GM19035 (cell line): ENCODE data around the gene RANBP17.
"Not testable (repeated sequence)": the region's sequence is repeated elsewhere in the genome, so short reads cannot be mapped to it uniquely, and the experiment has no call there.

ENCODE experiments used
- ATAC-seq: cut with Tn5 transposase; IDR thresholded peaks from one replicate; pipeline ENCODE4 v1.9.1; 2021; ENCODE audit not compliant: unreplicated experiment

Gene RANBP17

DNA sequence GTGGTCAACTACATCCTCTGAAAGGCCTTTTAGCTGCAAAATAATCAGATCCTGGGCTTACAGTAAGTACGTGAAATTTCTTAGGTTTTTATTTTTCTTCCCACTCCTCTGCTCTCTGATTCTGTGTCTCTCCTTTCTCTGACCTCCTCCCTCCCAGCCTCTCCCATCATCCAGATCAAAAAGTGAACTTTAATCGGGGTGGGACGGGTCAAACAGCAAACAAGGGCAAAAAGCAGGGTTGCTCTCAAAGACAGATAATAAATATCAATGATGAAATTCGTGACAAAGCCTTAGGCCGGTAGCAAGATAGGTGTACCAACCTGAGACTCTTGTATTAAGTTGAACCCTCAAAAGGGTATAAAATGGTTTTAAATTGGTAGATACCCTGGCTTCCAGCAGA is 76.1 kb downstream of the RANBP17 start:
- ATAC-seq = no peak

DNA sequence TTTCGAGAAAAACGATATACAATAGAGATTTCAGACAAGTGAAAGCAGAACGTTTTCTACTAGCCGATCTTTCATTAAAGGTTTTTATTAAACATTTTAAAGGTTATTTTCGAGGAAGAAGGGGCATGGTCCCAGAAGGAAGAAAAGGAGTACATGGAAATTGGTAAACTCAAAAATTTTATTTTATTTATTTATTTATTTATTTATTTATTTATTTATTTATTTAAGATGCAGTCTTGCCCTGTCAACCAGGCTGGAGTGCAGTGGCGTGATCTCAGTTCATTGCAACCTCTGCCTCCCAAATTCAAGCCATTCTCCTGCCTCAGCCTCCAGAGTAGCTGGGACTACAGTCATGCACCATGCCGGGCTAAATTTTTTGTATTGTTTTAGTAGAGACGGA is 77.4 kb downstream of the RANBP17 start:
- no peak for ATAC-seq

DNA sequence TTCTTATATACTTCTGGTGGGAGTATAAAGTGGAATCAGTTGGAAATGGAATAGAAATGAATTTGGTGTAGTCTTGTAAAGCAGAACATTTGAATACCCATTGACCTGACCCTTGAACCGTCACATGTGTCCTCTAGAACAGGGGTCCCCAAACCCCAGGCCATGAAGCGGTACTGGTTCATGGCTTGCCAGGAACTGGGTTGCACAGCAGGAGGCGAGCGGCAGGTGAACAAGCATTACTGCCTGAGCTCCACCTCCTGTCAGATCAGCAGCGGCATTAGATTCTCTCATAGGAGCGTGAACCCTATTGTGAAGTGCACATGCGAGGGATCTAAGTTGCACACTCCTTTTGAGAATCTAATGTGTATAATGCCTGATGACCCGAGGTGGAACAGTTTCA is 80.0 kb downstream of the RANBP17 start:
- ATAC-seq = no peak

DNA sequence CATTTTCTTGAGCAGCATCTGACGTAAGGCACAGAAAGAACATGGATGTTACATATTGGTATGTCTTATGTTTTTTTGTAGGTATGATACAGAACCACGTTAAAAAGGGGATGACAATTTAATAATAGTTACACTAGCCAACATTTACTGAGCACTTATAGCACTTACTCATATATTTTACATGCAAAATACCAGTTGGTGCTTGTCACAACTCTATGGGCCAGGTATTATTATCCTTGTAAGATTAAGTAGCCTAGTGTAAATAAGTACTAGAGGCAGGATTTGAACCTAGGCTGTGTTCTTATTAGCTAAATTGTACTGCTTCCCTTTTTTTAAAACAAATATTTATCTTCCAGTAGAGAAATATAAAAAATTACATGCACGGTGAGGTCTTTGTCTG is 83.5 kb downstream of the RANBP17 start:
- ATAC-seq = no peak

DNA sequence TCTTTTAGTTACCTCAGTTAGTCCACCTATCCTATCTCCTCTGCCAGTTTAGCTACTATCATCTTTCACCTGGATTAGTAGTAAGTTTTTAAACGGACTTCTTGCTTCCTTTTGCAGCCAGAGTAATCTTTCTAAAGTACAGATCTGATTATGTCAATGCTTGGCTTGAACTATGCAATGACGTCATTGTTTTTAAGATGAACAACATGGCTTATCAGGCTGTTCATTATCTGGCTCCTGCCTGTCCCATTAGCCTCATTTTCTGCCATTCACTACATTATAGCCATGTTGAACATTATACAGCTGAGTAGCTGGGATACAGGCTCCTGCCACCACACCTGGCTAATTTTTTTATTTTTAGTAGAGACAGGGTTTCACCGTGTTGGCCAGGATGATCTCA is 98.7 kb downstream of the RANBP17 start:
- no peak for ATAC-seq

DNA sequence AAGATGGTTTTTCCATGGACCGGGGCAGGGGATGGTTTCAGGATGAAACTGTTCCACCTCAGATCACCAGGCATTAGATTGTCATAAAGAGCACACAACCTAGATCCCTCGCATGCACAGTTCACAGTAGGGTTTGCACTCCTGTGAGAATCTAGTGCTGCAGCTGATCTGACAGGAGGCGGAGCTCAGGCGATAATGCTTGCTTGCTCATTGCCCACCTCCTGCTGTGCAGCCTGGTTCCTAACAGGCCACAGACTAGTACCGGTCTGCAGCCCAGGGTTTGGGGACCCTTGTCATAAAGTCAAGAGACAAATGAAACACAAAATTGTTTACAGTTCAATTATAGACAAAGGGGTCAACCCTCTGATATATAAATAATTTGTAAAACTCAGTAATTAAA is 101.7 kb downstream of the RANBP17 start:
- ATAC-seq = no peak

DNA sequence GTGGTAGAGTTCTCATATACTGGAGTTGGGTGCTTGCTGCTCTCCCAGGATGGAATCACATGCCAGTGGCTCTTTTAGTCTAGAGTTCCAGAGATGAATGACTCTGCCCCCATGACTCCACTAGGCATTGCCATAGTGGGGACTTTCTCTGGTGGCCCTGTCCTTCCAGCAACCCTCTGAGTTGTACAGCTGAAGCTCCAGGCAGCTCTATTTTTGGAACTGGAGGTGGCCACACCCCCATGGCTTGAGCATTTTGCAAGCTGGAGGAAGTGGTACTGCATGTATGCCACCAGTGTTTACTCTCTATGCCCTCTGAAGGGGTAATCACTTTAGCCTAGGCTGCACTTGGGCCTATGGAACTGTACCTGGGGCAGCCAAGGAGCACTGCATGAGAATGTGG is 112.6 kb downstream of the RANBP17 start:
- ATAC-seq = no peak

DNA sequence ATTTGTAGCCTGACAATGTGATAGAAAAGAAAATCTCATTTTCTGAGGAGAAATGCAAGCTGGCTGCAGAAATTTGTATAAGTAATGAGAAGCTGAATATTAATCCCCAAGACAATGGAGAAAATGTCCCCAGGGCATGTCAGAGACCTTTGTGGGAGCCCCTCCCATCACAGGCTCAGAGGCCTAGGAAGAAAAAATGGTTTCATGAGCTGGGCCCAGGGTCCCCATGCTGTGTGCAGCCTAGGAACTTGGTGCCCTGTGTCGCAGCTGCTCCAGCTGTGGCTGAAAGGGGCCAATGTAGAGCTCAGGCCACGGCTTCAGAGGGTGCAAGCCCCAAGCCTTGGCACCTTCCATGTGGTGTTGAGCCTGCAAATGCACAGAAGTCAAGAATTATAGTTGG is 118.4 kb downstream of the RANBP17 start:
- not testable (repeated sequence) for ATAC-seq

DNA sequence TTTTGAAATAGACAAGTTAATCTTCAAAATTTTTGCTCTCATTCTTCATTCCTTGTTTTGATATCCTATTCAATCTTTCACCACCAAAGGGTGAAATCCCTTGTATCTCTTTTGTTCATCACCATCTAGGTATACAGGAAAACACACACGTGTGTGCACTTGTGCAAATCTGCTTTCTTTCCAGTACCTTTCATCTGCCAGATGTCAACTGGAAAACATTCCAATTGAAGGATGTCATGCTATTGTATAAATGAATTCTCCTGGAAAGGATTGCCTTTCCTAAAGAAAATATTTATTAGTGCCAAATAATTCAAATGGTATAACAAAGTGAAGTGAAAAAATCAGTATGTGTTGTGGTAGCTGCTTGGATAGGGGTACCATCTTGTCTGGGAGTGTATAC is 123.7 kb downstream of the RANBP17 start:
- no peak for ATAC-seq

DNA sequence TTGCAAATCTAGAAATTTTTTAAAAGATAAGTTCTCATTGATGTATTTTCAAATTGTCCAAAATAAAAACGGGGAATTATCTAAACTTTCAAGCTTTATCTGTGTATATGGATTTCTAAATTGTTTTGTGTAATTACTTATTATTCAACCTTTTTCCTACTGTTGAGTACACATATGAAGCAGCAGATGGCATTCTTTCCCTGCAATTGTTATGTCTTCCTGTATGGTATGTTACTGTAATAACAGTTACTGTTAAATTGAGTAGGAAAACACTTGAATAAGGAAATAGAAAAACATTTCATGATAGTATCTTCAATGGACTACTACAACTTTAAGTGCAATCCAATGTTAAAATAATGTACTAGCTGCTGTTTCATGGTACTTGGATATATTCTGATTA is 124.8 kb downstream of the RANBP17 start:
- no peak for ATAC-seq

DNA sequence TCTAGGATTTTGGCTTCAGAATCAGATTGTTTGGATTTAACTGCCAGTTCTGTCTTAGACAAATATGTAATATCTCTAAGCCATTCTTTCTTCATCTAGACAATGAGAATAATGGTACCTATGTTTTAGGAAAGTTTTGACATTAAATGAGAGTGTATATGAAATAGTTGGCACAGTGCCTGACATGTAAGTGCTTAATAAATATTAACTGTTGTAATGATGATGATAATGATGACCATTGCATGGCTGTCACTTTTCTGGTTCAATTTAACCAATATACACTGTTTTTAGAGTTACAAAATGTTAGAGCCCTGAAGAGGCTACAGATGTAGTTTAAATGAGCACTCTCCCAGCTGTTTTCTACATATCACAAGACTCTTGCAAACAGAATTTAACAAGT is 131.7 kb downstream of the RANBP17 start:
- ATAC-seq = no peak

DNA sequence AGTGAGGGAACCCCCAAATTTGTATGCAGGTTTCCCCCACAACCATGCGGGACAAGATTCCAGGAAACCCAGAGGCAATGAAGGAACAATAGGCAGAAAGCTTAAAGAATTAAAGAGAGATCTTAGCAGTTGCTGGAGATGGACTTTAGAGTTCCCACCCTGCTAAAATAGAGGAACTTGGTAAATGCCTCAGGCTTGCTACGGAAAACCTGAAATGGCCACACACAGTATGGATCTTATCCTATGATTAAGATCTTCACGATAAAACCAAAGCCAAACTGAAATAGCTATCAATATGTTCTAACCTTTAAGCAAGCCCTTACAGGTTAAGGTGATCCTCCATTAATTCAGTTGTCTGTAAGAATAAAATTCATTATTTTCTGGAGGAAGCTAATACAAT is 148.3 kb downstream of the RANBP17 start:
- no peak for ATAC-seq

DNA sequence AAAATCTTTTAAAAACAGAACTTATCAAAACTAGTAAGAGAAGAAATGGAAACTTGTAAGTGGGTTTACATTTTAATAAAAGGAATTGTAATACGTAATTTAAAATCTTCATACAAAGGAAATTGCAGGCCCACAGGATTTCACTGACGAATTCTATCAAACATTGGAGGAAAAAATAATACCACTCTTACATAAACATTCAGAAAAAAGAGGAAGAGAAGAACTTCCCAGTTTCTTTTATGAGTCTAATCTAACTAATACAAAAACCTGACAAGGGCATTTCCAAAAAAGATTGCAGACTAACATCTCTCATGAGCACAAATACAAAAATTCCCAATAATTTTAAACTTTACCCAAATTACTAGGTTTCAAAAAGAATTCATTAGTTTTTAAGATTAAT is 149.0 kb downstream of the RANBP17 start:
- no peak for ATAC-seq

DNA sequence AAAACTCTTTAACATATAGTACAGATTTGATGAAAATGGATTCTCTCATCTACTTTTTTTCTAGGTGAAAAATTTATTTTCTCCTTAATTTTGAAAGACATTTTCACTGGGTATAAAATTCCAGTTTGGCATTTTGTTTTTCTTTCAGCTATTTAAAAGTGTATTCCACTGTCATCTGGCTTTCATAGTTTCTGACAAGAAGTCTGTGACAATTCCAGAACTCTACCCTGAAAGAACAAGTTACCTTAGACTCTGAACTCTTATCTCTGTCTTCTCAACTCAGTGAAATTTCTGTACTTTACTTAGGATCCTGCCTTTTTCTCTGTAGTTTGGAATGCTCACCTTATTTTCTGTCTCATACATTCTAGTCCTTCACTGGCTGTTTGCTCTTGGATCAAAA is 161.7 kb downstream of the RANBP17 start:
- ATAC-seq = no peak

DNA sequence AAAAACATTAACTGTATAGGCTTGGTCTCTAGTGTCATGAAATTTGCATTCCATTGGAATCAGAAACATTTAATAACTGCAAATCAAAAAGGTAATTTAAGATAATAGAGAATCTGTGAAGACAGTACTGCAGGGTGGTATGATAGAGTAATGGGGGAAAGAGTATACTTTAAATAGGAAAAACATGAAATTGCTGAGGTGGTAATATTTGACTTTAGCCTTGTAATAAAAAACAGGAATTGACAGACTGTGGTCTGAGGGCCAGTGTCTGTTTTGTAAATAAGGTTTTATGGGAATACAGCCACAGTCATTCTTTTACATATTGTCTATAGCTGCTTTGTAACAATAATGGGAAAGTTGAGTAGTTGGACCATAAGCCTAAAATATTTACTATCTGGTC is 162.3 kb downstream of the RANBP17 start:
- no peak for ATAC-seq

DNA sequence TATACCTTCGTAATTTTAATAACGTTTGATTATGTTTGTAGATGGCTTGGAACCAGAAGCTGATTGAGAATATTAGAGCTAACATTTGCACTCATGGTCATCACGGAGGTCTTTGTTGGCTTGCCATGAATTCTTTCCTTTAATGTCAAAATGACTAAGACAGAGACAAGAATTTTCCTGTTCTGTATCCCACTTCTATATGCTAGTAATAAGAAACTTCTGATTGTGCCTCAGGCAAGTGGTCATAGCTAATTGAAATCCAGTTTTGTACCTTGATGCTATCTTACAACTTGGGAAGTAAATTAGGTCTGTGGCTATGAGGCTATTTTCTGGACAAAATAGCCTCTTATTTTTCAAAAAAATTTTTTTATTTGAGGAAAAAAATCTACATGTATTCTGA is 167.6 kb downstream of the RANBP17 start:
- no peak for ATAC-seq

DNA sequence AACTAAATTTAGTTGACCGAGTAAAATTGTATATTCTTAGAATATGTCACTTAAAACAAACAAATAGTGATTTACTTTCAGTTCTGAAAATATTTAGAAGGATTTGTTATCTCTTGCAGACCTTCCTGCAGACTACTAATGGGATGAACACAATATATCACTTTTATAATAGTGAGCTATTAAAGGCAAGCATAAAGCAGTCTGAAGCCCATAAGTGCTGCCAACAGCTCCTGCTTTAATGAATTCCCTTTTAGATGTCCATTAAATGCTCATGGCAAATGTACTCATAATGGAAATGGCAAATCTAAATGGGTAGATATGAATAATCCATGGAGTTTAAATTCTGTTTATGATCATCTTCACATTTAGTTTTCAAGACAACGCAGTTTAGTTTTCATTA is 170.2 kb downstream of the RANBP17 start:
- ATAC-seq = no peak

DNA sequence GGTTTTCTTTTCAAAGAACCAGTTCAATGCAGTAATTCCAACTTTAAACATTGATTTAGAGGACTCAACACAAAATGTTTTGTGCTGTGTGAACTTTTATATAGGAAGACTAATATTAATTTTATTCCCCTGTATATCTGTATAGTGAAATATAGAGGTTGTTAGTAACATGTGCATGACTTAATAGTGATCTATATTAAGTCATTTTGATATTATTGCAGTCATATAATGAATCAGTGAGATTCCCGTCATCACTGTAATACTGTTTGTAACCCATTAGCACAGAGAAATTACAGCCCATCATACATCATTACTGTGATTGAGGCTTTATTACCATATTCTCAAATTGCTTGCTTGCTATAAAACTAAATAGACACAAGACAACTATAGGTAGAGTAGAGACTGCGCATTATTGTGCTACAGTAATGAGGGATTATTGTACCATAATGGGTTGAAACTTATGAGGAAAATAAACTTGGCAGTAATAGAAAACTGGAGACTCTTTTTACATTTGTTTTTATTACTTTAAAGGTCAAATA is 170.7 kb downstream of the RANBP17 start:
- ATAC-seq = no peak

DNA sequence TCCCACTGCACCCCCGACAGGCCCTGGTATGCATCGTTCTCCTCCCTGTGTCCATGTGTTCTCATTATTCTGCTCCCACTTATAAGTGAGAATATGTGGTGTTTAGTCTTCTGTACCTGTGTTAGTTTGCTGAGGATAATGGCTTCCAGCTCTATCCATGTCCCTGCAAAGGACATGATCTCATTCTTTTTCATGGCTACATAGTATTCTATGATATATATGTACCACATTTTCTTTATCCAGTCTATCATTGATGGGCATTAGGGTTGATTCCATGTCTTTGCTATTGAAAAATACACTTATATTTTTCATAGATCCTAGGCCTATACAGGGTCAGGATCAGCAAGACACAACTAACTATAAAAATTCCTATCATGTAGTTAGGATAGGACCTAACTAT is 180.1 kb downstream of the RANBP17 start:
- ATAC-seq = not testable (repeated sequence)

DNA sequence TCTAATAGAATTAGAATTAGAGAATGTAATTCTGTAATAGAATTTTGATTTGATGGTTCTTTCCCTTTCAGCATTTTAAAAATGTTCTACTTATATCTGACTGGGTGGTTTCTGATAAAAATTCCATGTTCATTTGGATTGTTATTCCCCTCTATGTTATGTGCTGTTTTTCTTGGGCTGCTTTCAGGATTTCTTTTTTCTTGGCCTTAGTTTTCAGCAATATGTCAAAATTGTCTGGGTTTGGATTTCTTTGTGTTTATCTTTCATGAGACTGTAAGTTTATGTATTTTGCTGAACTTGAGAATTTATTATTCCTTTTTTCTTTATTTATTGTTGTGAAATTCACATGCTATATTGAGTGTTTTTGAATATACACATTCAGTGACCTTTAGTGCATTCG is 189.1 kb downstream of the RANBP17 start:
- no peak for ATAC-seq

DNA sequence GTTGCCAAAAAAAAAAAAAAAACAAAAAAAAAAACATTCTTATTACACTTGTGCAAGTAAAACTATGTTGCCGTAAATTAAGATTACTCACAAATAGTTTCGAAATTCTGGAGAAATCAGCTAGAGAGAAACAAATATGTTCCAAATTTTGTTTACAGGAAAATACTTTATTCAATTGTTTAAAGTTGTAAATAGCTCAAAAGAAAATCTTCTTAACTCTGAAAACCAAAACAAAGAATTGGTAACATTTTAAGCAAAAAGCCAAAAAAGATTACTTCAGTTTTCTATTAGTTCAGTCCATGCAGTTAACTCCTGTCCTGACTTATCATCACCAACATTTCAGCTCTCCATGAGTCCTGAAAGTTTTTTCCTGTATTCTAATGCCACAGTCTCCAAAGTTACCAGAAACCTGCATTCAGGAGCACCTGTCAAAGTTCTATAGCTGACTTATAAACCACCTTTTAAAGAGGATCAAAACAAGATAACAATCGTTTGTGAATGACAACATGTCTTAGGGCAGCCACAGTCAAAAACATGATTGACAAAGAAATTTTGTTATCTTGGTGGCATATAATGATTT is 194.1 kb downstream of the RANBP17 start:
- no peak for ATAC-seq

DNA sequence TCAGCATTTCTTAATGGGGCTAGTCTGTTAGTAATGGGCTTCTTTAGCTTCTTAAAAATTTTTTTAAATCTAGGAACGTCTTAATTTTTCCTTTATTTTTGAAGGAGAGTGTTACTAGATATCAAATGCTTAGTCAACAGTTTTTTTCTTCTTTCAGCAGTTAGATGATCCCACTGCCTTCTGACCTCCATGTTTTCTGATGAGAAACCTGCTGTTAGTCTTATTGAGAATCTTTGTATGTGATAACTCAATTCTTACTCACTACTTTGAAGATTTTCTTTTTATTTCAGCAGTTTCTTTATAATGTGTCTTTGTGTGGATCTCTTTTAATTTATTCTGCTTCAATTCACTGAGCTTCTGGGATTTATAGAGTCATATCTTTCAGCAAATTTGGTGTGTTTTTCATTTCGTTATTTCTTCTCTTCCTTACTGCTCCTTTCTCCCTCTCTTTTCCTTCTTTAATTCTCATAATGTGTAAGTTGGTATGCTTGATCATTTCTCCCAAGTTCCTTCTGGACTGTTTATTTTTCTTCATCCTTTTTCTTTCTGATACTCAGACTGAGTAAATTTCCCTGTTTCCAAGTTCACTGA is 205.8 kb downstream of the RANBP17 start:
- no peak for ATAC-seq

DNA sequence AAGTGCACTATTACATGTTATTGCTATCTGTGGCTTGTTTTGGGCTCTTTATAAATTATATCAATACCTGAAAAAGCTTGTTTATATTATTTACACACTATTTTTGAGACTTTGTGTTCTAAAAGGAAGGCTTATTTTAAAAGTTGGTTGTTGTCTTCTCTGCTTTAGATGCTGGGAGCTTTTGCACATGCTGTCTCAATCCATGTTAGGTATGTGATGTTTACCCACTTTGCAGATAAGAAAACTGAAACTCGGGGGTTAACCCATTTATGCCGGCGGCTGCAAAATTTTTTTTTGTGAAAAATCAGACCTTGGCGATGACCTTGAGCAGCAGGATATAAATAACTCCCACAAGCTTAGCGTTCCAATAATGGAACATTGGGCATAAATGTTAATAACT is 212.9 kb downstream of the RANBP17 start:
- no peak for ATAC-seq
